CMK (cell line): ENCODE data around the gene TEX54.
"Not testable (repeated sequence)": the region's sequence is repeated elsewhere in the genome, so short reads cannot be mapped to it uniquely, and the experiment has no call there.

Experiments
- DNase-seq: peaks from one replicate; pipeline ENCODE4 v3.0.0-alpha.2; 2010; ENCODE audit warnings: low read depth

The TEX54 gene

DNA sequence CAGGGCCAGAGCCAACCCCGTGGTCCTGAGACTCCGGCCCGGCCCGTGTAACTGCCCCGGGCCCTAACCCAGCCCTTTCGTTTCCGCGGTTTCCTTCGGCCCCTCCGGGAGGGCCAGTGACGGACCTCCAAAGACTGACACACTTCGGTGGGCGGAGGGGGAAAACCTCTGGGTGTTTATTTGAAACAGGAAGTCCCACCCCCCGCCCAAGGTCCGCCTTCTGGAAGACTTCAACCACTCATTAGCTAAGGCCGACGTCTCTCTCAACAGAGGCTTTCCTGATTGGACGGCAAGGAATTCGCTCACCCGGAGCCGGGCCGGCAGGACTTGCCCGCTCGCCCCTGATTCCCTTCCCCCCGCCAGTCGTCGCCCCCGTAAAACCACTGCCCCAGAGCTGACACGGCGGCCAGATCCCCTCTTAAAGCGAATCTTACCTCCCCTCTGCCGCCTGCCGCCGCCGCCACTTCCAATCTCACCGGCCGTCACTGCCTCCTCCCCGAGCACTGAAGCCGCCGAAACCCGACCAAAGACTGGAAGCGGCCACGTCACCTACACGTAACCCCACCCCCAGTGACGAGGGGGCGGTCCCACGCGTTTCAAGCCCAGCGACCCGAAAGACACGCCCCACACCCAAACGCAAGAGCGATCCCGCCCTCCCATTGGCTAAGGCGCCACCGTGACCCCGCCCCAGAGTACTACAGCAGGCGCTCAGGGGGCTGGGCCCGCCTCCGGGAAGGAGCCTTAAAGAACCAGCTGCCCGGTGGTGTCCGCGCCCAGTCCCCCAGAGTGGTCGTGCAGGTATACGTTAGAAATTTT is 913 bp downstream of the TEX54 start, which contains the start of gene STX5:
Gene STX5, minus strand, starts transcription at position 532 of the 816 bp plus-strand sequence. CDS start 808 bp downstream, outside the sequence.
- DNase-seq, result peak; percentile 89

DNA sequence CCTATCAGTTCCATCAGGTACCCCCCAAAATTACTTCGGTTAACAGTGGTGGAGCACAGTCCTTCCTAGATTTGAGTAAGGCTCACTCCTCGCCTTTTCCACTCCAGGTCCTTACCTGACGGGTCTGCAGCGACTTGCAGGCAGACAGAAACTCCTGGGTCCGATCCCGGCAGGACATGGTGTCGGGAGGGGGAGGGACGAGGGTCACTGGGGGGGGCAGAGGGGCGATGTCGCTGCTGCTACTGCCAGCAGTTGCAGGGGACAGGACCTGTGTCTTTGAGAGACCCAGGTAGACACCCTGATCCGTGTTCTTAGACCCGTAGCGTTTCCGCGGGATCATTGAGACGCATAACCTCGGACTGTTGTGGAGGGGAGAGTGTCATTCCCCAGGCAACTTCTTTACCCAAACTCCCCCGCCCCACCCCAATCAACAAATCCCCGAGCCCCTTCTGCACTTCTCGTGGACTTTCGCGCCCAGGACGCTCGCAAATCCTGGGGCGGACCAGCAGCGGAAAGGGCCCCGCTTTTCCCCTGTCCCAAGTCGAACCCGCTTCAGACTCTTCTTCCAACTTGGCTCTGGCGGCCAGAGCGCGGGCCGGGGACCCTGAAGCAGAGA is 1.6 kb downstream of the TEX54 start:
- DNase-seq, result no peak

DNA sequence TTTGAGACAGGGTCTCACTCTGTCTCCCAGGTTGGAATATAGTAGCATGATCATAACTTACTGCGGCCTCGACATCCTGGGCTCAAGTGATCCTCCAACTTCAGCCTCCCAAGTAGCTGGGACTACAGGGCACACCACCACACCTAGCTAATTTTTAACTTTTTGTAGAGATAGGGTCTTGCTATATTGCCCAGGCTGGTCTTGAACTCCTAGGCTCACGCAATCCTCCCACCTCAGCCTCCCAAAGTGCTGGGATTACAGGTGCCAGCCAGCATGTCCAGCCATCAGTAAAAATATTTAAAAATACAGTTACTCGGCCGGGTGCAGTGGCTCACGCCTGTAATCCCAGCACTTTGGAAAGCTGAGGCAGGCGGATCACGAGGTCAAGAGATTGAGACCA is 4.5 kb downstream of the TEX54 start:
- not testable (repeated sequence) for DNase-seq

DNA sequence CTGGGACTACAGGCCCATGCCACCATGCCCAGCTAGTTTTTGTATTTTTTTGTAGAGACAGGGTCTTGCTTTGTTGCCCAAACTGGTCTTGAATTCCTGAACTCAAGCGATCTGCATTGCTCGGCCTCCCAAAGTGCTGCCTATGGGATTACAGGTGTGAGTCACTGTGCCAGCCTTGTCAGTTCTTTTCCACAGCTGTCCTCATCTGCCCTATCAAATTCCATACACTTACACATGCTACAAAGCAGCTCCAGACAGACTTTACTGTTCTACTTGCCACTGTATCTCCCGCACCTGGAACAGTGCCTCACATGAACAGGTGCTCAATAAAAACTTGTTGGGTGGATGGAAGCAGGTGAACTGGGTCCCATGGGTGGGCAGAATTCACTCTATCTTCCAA is 9.0 kb downstream of the TEX54 start:
- DNase-seq, result no peak

DNA sequence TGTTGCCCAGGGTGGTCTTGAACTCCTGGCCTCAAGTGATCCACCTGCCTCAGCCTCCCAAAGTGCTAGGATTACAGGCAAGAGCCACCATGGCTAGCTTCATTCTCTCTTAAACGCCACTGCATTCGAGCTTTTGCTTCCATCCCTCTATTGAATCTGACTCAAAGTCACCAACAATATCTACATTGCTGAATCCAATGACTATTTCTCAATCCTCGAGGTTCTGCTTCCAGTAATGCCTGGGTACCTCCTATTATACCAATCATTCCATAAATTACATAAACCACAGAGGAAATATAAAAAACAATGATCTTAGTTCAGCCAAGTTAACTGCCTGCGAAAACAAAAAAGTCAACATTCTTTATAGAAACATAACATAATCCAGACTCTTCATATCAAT is 15.5 kb downstream of the TEX54 start:
- no peak for DNase-seq

DNA sequence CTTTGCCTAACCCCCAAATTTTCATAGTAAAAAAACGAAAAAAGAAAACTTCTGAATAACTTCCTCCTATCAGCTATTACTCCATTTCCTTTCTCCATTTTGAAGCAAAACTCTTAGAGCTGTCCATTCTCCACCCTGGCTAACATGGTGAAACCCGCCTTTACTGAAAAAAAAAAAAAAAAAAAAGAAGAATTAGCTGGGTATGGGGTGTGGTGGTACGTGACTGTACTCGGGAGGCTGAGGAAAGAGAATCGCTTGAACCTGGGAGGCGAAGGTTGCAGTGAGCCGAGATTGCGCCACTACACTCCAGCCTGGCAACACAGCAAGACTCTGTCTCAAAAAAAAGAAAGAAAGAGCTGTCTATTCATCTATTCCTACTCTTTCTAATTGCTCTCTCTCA is 16.1 kb downstream of the TEX54 start:
- DNase-seq, result no peak

DNA sequence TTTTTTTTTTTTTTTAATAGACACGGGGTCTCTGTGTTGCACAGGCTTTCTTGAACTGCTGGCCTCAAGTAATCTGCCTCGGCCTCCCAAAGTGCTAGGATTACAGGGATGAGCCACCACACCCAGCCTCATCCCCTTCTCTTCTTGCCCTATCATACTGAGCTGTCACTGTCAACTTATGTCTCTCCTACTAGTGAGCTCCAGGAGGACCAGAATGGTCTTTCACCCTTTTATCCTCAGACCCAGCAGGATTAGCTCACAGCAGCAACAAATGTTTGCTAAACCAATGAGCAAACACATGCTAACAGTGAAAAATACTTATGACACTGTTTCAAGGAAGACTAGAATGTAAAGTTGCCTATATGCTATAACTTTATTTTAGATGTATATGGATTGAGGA is 21.0 kb downstream of the TEX54 start:
- DNase-seq, result no peak

DNA sequence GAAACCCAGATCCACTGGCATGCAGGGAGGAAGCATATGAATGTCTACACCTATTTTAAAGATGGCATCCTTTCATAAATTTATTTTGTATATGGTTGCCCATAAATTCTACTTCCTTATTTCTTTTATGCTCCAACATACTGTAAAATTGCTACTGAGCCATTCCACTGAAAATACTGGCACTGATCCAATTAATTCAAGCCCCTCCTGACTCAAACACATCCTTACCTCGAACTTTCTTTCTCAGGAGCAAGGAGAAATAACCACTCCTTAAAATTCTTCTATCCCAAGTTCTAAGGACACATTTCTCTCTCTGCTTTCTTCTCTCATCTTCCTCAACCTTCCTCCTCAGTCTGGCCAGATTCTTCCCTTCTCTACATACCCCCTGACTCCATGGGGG is 21.9 kb downstream of the TEX54 start:
- no peak for DNase-seq

DNA sequence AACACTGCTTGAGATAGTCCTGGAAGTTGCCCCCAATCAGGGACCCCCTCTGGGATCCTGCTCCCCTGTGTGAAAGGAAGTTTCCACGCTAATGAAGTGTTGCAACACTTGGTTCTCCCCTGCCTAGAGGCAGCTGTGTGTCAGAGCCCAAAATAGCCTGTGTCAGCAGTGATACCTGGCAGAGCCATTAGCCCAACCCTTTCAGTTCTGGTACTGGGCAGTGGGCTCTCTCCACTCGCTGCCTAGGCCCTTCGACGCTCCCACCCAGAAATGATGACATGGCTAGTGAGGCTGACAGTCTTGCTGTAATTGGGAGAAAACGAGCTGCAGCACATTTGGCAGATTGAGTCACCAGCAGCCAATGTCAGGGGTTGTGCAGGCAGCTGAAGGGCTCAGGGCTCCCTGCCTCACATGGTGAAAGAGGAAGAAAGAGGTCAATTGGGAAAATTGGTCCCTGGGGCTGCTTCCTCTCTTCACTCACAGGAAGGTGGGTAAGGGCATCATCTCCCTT is 26.0 kb downstream of the TEX54 start:
- DNase-seq, result no peak

DNA sequence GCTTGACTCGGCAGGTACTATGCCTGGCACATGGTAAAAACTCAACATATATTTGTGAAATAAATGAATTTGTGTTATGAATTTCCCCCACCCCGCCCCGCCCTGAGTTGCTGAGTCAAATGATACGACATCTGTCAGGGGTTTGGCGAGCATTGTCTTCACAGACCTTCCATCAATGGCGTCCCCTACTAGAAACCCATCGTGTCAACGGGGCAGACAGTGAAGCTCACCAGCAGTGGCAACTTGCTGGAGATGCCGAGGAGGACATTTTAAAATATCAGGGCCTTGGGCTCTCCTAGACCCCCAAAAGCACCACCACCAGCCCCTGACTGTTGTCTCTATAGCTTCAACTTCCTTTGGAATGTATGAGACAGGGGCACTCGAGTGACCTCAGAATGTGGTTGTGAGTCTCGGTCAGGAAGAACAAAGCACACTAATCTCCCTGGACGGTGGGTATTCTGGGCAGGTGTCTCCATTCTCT is 26.6 kb downstream of the TEX54 start:
- DNase-seq, result no peak

DNA sequence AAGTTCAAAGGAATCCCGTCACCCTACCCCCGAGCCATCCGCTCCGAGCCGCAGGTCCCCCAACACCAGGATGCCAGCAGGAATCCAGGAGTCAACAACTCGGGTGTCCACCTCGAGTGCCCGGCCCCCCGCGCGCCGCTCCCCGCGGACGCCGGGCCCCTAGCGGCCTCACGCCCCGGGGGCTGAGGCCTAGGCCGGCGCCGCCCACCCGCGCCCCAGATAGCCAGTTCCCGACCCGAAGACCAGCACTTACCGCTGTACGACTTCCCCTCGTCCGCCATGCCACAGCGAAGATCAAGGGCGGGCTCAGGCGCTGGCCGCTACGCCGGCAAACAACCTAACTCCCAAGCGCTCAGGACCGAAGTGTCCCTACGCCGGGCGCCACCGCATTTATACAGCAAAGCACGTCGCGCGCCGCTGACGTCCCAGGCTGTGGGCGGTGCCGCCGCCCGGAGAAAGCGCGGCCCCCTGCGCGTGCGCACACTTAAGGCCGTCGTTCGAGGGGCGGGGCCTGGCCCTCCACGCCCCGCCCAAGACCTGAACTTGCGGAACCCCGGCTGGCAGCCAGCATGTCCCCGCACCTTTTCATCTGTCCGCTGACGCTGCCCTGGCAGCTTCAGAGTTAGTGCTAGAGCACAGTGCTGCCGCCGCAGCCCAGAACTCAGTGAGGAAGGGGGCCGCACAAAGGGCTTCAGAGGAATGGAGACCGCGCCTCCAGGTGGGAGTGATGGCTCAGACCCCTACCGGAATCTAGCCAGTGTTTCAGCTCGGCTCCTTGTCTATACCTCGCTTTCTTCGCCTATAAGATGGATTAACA is 27.4 kb downstream of the TEX54 start, which contains the start of gene NXF1:
Gene NXF1, minus strand, starts transcription at position 365 of the 817 bp plus-strand sequence. Its CDS starts 84 bp downstream, at position 281.
- peak; percentile 89 for DNase-seq

DNA sequence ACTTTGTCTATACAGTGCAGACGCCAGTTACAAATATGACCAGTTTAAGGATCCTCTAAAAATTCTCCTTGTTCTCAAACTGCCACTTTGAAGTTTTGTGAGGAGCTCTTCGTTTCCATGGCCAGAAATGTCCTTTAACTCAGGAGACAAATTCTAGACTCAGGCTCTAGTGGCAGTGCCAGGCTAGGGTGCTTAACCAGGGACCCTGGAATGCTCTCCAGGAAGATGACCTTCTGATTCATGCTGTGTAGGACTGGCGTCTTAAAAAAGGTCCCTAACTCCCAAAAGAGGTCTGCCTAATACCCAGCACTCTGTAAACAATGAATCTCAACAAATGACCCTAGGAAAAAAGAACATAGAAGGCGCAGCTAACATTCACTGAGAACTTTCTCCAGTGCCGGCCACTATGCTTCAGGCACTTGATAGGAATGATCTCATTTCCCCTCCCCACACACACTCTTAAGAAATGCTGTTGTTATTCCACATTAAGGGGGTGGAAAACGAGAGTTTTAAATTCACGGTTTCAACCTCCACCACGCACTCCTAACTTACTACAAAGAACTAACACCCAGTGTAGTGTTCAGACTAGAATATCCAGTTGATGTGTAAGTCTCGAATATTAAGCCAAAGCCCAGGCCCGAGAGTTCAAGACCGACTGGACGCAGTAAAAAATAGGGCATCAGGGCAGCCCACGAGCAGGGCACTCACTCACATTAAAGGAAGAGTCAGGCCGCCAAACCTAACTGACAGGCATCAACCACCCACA is 28.1 kb downstream of the TEX54 start:
- no peak for DNase-seq

DNA sequence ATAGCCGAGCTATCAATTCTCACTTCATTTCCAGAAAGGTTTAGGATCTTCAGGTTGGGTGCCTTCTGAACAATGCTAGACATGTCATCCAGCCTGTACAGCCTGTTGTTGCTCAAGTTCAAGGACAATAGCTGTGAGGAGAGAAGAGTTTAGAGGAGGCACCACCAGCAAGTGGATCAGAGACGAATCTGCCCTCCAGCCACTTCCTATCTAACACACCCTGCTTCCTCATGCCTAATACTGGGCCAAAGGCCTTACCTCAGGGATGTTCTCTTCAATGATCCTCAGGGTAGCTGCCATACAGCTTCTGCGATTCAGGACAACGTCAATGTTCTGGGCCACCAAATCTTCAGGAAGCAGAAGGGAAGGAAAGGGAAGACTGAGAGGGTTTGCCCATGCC is 31.6 kb downstream of the TEX54 start:
- no peak for DNase-seq

DNA sequence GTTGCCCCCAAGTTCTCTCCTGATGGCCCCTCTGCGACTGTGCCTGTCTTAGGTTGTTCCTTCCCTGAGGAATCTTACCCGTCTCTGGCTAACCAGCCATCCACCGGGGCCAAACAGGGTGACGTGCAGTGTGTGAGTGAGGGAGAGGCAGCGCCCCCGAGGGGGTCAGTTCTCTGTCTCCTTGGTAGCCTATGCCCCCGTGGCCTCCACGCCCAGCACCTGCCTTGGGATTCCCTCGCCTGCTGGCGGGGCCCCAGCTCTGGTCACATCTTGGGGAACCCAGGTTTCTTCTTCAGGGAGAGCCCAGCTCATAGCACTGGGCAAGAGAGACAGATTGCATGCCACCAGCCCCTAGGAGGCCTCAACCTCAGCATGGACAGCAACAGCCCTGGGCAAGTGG is 33.2 kb downstream of the TEX54 start:
- DNase-seq, result no peak

DNA sequence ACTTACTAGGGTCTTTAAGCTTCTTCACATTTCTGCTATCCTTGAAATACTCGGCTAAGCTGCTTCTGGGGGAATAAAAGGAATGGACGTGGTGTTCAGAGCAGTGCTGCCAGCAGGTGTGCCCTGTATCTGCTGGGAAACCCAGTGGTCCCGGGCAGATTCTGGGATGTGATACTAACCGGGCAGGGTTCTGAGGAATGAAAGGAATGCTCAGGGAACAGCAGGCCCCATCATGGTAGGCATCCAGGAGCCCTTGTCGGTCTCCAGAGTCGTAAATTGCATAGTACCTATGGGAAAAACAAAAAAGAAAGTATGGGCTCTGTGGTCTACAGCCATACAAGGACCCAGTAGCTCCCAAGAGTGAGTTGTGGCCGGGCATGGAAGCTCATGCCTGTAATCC is 36.4 kb downstream of the TEX54 start:
- no peak for DNase-seq

DNA sequence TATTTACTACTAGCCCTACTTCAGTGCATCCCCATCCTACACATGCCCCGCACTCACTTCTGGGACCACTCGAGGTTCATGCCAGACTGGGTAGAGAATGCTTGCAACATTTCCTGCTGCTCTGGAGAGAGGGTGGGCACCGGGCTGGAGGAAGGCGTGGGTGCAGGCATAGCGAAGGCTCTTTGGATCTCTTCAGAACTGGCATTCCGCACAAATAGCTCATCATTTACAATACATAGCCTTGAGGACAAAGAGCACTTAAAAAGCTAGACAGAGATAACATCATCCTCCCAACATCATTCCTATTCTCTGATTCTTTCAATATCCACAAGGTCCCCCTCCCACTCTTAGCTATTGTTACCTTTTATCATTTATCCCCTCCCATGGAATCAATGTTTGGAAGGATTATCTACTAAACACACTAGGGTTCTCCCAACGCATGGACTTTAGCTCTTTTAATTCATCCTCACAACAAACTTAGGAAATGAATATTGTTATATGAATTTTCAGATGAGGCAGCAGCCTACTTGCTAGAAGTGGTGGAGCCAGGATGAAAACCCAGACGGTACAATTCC is 38.4 kb downstream of the TEX54 start:
- no peak for DNase-seq

DNA sequence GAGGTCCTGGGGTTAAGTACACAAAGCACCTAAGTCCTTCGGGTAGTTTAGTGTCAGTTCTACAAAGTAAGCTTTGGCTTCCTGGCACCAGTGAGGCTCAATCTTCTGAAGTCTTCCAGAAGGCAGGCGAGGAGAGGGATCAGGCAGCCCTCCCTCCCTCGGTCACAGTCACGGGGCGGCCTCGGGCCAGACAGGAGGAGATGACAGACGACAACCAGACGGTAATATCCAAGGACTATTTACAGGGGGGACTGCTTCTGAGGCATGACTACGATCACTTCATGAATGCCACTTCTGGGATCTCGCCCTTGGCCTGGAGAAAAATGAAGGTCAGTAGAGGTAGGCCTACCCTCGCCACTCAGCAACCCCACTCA is 40.5 kb downstream of the TEX54 start:
- DNase-seq, result no peak

DNA sequence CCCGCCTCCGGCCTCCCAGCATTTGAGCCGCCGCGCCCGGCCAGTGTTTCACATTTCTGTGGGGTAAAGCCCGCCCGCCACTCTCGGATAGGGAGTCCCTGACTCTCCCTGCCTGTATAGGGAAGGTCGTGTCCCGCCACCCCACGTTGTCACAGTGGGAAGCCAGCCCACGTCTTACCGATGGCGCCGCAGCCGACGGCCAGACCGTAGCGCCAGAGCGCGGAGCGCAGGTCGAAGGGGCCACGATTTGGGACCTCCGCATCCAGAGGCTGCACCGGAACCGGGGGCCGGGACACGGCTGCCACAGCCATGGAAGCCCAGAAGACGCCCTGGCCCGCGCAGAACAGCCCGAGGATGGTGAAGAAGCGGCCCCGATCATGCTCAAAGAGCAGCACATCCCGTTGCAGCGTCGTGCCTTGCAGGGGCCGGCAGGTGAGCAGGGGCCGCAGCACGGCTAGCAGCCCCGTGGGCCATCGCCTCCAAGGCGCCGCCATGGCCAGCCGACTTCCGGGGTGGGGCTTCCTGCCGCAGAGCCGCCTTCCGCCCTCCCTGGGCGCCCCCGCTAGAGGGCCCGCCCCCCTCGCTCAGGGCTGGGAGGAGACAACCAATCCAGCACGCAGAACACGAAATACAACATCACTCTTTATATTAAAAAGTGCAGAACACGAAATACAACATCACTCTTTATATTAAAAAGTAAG is 41.0 kb downstream of the TEX54 start, which contains the start of gene TMEM223:
Gene TMEM223, minus strand, starts transcription at position 506 of the 701 bp plus-strand sequence. Its CDS starts 12 bp downstream, at position 494.
- peak; percentile 56 for DNase-seq

DNA sequence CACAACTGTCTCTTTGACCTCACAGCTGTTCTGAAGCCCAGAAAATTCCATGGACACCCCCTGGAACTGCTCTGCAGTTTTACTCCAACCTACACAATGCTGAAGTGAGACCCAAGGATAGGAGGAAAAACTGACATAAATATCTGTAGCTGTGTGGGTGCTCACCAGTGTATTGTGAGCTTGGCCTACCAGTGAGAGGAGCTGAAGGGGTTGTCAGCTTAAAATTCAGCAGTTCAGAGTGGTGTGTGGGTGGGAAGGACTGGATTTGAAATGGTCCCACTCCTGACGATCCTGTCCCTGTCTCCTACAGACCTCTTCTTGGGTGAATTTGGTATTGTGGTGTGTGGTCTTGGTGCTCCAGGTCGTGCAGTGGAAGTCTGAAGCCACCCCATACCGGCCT is 43.1 kb downstream of the TEX54 start:
- DNase-seq, result no peak

DNA sequence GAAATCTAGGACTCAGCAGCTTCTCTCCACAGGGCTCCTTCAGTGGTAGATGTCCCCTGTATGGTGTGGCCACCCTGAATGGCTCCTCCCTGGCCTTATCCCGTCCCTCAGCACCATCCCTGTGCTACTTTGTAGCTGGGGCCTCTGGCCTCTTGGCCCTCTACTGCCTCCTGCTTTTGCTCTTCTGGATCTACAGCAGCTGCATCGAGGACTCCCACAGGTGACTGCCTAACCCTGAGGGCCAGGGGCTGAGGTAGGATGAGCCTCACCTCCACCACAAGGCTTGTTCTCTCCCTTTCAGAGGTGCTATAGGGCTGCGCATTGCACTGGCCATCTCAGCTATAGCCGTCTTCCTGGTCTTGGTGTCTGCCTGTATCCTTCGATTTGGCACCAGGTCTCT is 43.6 kb downstream of the TEX54 start:
- no peak for DNase-seq
